PC-3 (cell line): ENCODE results near the gene SMYD1. TPM values are rescaled to one million over a fixed set of nuclear protein-coding genes. Genes with fewer than 3 reads are reported as not detected.

Experiments
- ATAC-seq: fragments of 200-7000 bp; cut with Tn5 transposase; 2 replicates; pipeline ENCODE4 v1.9.1; 2020; ENCODE audit warnings: mild to moderate bottlenecking, moderate library complexity
- BruUV-seq: library from RNA; stranded (reverse); fragments of 400-500 nt; replicated peaks from 2 replicates; lab custom pipeline; 2021; lab: Mats Ljungman, UMichigan
- CTCF ChIA-PET: fragments of 300-600 bp; sonication (Branson Sonifier 250); formaldehyde crosslinking; loops from one replicate; lab custom pipeline; 2022; ENCODE audit warnings: antibody characterized with exemption; lab: Charles Lee
- POLR2A ChIA-PET: fragments of 300-600 bp; sonication (Branson Sonifier 250); formaldehyde crosslinking; loops from one replicate; lab custom pipeline; 2022; ENCODE audit warnings: antibody characterized with exemption; ENCODE audit not compliant: unreplicated experiment; lab: Charles Lee
- DNase-seq: peaks from one replicate; pipeline ENCODE4 v3.0.0-alpha.2; 2015
- H2AFZ ChIP-seq: fragments of 300-600 bp; sonication (generic); 2 replicates; pipeline ENCODE4 v1.6.0; 2016; ENCODE audit warnings: antibody characterized with exemption, low read length
- H3F3A ChIP-seq: fragments of 300-600 bp; sonication (generic); one replicate; pipeline ENCODE4 v1.6.0; 2017; ENCODE audit warnings: antibody characterized with exemption, low read length, control low read depth, mild to moderate bottlenecking; ENCODE audit not compliant: unreplicated experiment
- H3K27ac ChIP-seq: fragments of 300-600 bp; sonication (generic); 2 replicates; pipeline ENCODE4 v1.5.1; 2016; ENCODE audit warnings: mild to moderate bottlenecking, low read length
- H3K27me3 ChIP-seq: fragments of 300-600 bp; sonication (generic); 2 replicates; pipeline ENCODE4 v1.6.1; 2016; ENCODE audit warnings: low read length, mixed read lengths
- H3K36me3 ChIP-seq: fragments of 300-600 bp; sonication (generic); 2 replicates; pipeline ENCODE4 v1.6.1; 2016; ENCODE audit warnings: low read depth, mixed run types, low read length, mixed read lengths
- H3K4me1 ChIP-seq: fragments of 300-600 bp; sonication (generic); 2 replicates; pipeline ENCODE4 v1.5.1; 2016; ENCODE audit warnings: low read length; ENCODE audit not compliant: insufficient read depth
- H3K4me2 ChIP-seq: fragments of 300-600 bp; sonication (generic); 2 replicates; pipeline ENCODE4 v1.6.0; 2016; ENCODE audit warnings: low read length
- H3K4me3 ChIP-seq: fragments of 300-600 bp; sonication (generic); 2 replicates; pipeline ENCODE4 v1.5.1; 2016; ENCODE audit warnings: mild to moderate bottlenecking, low read length, mixed read lengths
- H3K79me2 ChIP-seq: fragments of 300-600 bp; sonication (generic); 2 replicates; pipeline ENCODE4 v1.6.1; 2017; ENCODE audit warnings: low read length, mixed read lengths
- H3K9ac ChIP-seq: fragments of 300-600 bp; sonication (generic); 2 replicates; pipeline ENCODE4 v1.6.0; 2016; ENCODE audit warnings: mild to moderate bottlenecking, low read length
- H3K9me2 ChIP-seq: fragments of 300-600 bp; sonication (generic); replicated peaks from 2 replicates; pipeline ENCODE4 v1.6.1; 2016; ENCODE audit warnings: mixed run types, low read length, mixed read lengths
- H3K9me3 ChIP-seq: fragments of 300-600 bp; sonication (generic); 2 replicates; pipeline ENCODE4 v1.6.1; 2016; ENCODE audit warnings: low read length, mixed read lengths
- H4K20me1 ChIP-seq: fragments of 300-600 bp; sonication (generic); 2 replicates; pipeline ENCODE4 v1.6.1; 2016; ENCODE audit warnings: low read length, mixed read lengths
- CTCF ChIP-seq: fragments of 300-600 bp; sonication (generic); conservative IDR thresholded peaks from 2 replicates; pipeline ENCODE4 v1.5.1; 2017; ENCODE audit warnings: antibody characterized with exemption, low read depth, mild to moderate bottlenecking, low read length
- EZH2 ChIP-seq: fragments of 300-600 bp; sonication (generic); IDR thresholded peaks from one replicate; pipeline ENCODE4 v1.6.1; 2017; ENCODE audit warnings: antibody characterized with exemption, mild to moderate bottlenecking, low read length; ENCODE audit not compliant: unreplicated experiment
- EZH2phosphoT487 ChIP-seq: fragments of 300-600 bp; sonication (generic); IDR thresholded peaks from 2 replicates; pipeline ENCODE4 v1.6.1; 2018; ENCODE audit warnings: mild to moderate bottlenecking, antibody characterized with exemption, low read length, borderline replicate concordance
- intact Hi-C: fragments of 100-400 bp; cut with micrococcal nuclease; formaldehyde crosslinking; loops from 2 replicates; pipeline ENCODE4 v1.9.0; 2023
- total RNA-seq: library from RNA; depleted of rRNA; stranded (reverse); fragments of >200 nt; gene quantifications from 2 replicates; pipeline ENCODE4 v1.2.3, GENCODE V29; 2014

SMYD1 gene
- total RNA-seq, 1 experiment from 2014 or later: not detected

DNA sequence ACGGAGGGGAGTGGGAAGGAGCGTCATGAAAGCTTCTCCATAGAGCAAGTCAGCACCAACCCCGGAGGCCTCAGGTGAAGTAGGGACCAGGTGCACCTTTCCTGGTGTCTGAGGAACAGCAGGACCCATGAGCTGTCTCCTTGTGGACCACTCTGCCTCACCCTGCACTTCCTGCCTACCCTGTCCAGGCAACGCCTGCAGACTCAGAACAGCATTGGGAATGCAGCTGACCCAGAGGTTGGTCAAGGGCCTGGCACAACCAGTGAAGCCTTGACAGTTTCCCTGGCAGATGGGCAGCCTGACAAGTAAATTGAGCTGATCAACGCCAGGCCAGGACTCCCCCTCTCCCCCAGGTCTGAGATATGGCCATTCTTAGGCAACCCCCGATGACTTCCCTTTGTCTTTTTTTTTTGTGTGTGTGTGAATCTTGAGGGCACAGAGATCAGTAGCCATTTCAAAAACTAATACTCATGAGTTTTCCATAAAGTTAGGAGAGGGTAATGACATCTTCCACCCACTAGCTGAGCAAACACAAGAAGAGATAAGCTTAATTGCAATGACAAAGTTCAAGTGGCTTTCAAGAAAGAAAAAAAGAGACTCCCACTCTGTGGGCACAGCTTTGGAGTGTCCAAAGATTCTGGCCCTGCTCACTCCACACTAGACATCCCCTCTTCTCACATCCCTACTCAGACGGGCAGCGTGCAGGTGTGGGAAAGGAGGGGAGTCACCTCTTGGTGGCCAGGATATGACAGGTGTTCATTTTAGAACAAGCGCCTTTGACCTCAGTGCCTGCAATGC is 63.8 kb downstream of the SMYD1 start:
- no peaks in the 10 kb centered on the region for H3K4me1 ChIP-seq
- no peak overlapping the region for H3K9ac ChIP-seq
- no peaks in the 10 kb centered on the region for H4K20me1 ChIP-seq
- POLR2A ChIA-PET: interaction anchor here (0.6 kb wide), 1 partner anchor 48 kb away, joined by 9 read pairs; no protein-coding TSS in a partner anchor
- H3K4me2 ChIP-seq: no peak overlapping the region
- no peak overlapping the region for H2AFZ ChIP-seq
- H3K36me3 ChIP-seq: no peaks in the 10 kb centered on the region
- H3K27me3 ChIP-seq: peaks cover 59% of the 10 kb centered on the region
- CTCF ChIA-PET: interaction anchor here (0.6 kb wide), 1 partner anchor 71 kb away, joined by 3 read pairs; no protein-coding TSS in a partner anchor
- H3K4me3 ChIP-seq: no peak overlapping the region
- H3F3A ChIP-seq: no peaks in the 10 kb centered on the region
- no peak overlapping the region for H3K27ac ChIP-seq
- intact Hi-C loops: no loop called here
- H3K9me2 ChIP-seq: no peaks in the 10 kb centered on the region
- H3K79me2 ChIP-seq: no peaks in the 10 kb centered on the region
- no peak for TF ChIP-seq CTCF
- no peak for TF ChIP-seq EZH2
- no peak for TF ChIP-seq EZH2phosphoT487
- ATAC-seq (no peak), DNase-seq (no peak)
- no TSS peak for BruUV-seq
- no peaks in the 10 kb centered on the region for H3K9me3 ChIP-seq

DNA sequence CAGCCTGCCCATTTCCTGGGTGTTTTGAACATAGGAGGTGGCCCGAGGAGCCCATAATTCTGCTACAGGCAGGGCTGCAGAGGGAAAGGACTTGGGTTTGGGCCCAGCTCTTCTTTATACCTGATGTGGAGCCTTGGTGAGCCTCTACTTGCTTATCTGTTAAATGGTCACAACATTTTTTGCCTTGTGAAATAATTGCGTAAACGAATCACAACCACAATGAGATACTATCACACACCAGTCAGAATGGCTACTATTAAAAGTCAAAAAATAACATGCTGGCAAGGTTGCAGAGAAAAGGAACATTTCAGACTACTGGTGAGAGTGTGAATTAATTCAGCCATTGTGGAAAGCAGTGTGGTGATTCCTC is 64.4 kb downstream of the SMYD1 start:
- H3K4me1 ChIP-seq: no peaks in the 10 kb centered on the region

More for the DNA sequence above, 64.4 kb downstream of the SMYD1 start:
- H3K79me2 ChIP-seq: no peaks in the 10 kb centered on the region
- no peak for DNase-seq
- no peaks in the 10 kb centered on the region for H3K9me2 ChIP-seq
- no peak overlapping the region for H3K9ac ChIP-seq
- H3K4me2 ChIP-seq: no peak overlapping the region
- H3K27me3 ChIP-seq: peaks cover 59% of the 10 kb centered on the region
- TF ChIP-seq EZH2: no peak
- TF ChIP-seq CTCF: no peak
- TF ChIP-seq EZH2phosphoT487: no peak
- no peaks in the 10 kb centered on the region for H3F3A ChIP-seq
- POLR2A ChIA-PET: no interaction called here
- no peaks in the 10 kb centered on the region for H3K36me3 ChIP-seq
- CTCF ChIA-PET: no interaction called here
- H4K20me1 ChIP-seq: no peaks in the 10 kb centered on the region
- no peaks in the 10 kb centered on the region for H3K9me3 ChIP-seq
- no peak overlapping the region for H2AFZ ChIP-seq
- intact Hi-C loops: no loop called here
- BruUV-seq: no TSS peak
- H3K4me3 ChIP-seq: no peak overlapping the region
- H3K27ac ChIP-seq: no peak overlapping the region
- ATAC-seq: no peak
